IMR-90 (cell line): ENCODE data around the gene UBQLN1.

ENCODE experiments used
- CEBPB ChIP-seq: IDR thresholded peaks from 2 replicates; pipeline ENCODE4 v1.6.1; 2012; ENCODE audit warnings: low read depth, low read length, improper control_type of control experiment
- CTCF ChIP-seq: conservative IDR thresholded peaks from 2 replicates; pipeline ENCODE4 v1.5.1; 2012; ENCODE audit warnings: mild to moderate bottlenecking, low read depth, low read length, improper control_type of control experiment
- ELK1 ChIP-seq: fragments of 150-350 bp; IDR thresholded peaks from 2 replicates; pipeline ENCODE4 v1.6.1; 2016; ENCODE audit warnings: low read depth, mild to moderate bottlenecking, low read length, moderate library complexity, borderline replicate concordance
- MXI1 ChIP-seq: IDR thresholded peaks from 2 replicates; pipeline ENCODE4 v1.6.1; 2012; ENCODE audit warnings: low read depth, mild to moderate bottlenecking, low read length, moderate library complexity, borderline replicate concordance
- POLR2A ChIP-seq: IDR thresholded peaks from 2 replicates; pipeline ENCODE4 v1.6.1; 2012; ENCODE audit warnings: mild to moderate bottlenecking, low read depth, low read length
- RAD21 ChIP-seq: IDR thresholded peaks from 2 replicates; pipeline ENCODE4 v1.6.1; 2012; ENCODE audit warnings: low read length, improper control_type of control experiment
- USF2 ChIP-seq: fragments of 150-350 bp; IDR thresholded peaks from 2 replicates; pipeline ENCODE4 v1.6.1; 2017; ENCODE audit warnings: mild to moderate bottlenecking, antibody characterized with exemption, low read length, low read depth

- no peak for TF ChIP-seq CTCF
- no peak for TF ChIP-seq POLR2A
- no peak for TF ChIP-seq RAD21
- TF ChIP-seq CEBPB: no peak
- no peak for TF ChIP-seq MXI1
- no peak for TF ChIP-seq ELK1
- no peak for TF ChIP-seq USF2
Observed at GRCh38 chr9:83617299-83617698, 90.5 kb downstream of the UBQLN1 start.
